ENCODE measurements around the gene SDCCAG8.

- no peak for TF ChIP-seq CTCF (IDR thresholded peaks at IDR 0.05)
- no peak for TF ChIP-seq POLR2A (IDR thresholded peaks at IDR 0.05)
Measured at GRCh38 chr1:243301059-243301458, 45.2 kb downstream of the SDCCAG8 start.

Data from body of pancreas (tissue), 4 donors.